Activated CD8-positive, alpha-beta T cell treated with anti-CD3 and anti-CD28 coated beads, Interleukin-2, amount 10 ng/mL, durations not matched to agents 7 days and 5 days (primary cell): ENCODE results near the gene NLE1. TPM values are rescaled to one million over a fixed set of nuclear protein-coding genes. Genes with fewer than 3 reads are reported as not detected.
"Not testable (repeated sequence)": the region's sequence is repeated elsewhere in the genome, so short reads cannot be mapped to it uniquely, and the experiment has no call there.

Source experiments
- ATAC-seq: fragments of 150-1000 bp; cut with Tn5 transposase; one replicate; pipeline ENCODE4 v1.10.0; 2021; ENCODE audit warnings: moderate library complexity
- CTCF ChIA-PET: fragments of 350-600 bp; sonication (Branson Sonifier 250); formaldehyde crosslinking; loops from one replicate; lab custom pipeline; 2021; ENCODE audit warnings: antibody characterized with exemption; lab: Charles Lee
- POLR2A ChIA-PET: fragments of 350-600 bp; sonication (Branson Sonifier 250); formaldehyde crosslinking; loops from one replicate; lab custom pipeline; 2021; ENCODE audit warnings: antibody characterized with exemption; lab: Charles Lee
- DNase-seq: peaks from one replicate; pipeline ENCODE4 v3.0.0-alpha.2; 2020
- H3K27ac Mint-ChIP-seq: one replicate; pipeline ENCODE4 v1.8.0; 2021; ENCODE audit warnings: mild to moderate bottlenecking, mixed read lengths
- H3K27me3 Mint-ChIP-seq: one replicate; pipeline ENCODE4 v1.8.0; 2021; ENCODE audit warnings: low read depth, mixed read lengths
- H3K36me3 Mint-ChIP-seq: one replicate; pipeline ENCODE4 v1.8.0; 2021; ENCODE audit warnings: low read depth, mixed read lengths
- H3K4me1 Mint-ChIP-seq: one replicate; pipeline ENCODE4 v1.8.0; 2021; ENCODE audit warnings: low read depth, mixed read lengths
- H3K4me3 Mint-ChIP-seq: one replicate; pipeline ENCODE4 v1.8.0; 2021; ENCODE audit warnings: mild to moderate bottlenecking, mixed read lengths
- H3K9me3 Mint-ChIP-seq: one replicate; pipeline ENCODE4 v1.8.0; 2022; ENCODE audit warnings: mixed read lengths; ENCODE audit not compliant: insufficient read depth
- total RNA-seq, 2 experiments: library from RNA; stranded (reverse); gene quantifications; one replicate each; pipeline ENCODE4 v1.2.3, GENCODE V29; 2021

The NLE1 gene
- total RNA-seq, 2 experiments from 2014 or later = 22.1 to 23.3 TPM

DNA sequence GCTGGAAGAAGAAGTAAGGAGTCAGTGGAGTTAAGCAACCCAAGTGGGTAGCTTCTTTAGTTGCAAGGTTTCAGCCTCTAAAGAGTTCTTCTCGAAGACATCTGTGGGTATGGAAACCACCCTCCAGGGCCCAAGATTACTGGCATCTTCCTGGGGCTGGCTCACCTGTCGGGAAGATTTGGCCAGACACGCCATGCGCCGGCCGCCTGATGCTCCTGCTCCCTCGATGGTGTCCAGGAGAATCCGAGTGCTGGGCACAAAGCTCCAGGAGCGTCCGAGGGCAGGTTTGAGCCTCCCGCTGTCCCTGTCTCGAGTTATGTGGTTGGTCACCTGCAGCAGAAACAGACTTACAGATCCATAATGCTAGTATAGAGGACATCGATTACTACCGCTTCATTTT, 41.1 kb downstream of the NLE1 start:
- ChIA-PET POLR2A (no interaction called here), CTCF (interaction anchor here (1.2 to 3.4 kb wide), 2 partner anchors 11 to 18 kb away, joined by 3 to 19 read pairs; partner anchors contain the start of gene RAD51D)
- Mint-ChIP-seq H3K4me3 (no peak overlapping the region), H3K9me3 (no peaks in the 10 kb centered on the region), H3K27me3 (no peaks in the 10 kb centered on the region), H3K27ac (no peak overlapping the region), H3K36me3 (peaks cover 49% of the 10 kb centered on the region), H3K4me1 (peaks cover 5% of the 10 kb centered on the region)
- DNase-seq (no peak), ATAC-seq (no peak)

DNA sequence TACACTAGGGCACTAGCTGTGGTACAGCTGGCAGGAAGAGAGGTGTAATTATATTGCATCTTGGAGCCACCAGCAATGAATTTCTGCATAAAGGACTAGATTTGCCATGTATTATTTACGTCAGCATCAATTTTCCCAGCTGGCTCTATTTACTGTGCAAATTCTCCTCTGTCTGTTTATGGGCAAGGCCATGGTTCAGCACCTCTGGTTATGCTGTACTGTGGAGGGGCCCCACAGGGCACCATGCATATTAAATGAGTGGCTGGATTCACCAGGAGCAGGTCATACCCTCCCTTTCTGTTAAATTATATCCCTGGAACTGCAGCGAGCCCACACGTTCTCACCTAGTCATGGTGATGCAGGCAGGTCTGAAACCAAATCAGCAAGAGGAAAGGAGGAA, 42.2 kb downstream of the NLE1 start:
- ATAC-seq (no peak), DNase-seq (no peak)
- Mint-ChIP-seq H3K9me3 (no peaks in the 10 kb centered on the region), H3K27me3 (no peaks in the 10 kb centered on the region), H3K4me1 (peaks cover 5% of the 10 kb centered on the region), H3K36me3 (peaks cover 39% of the 10 kb centered on the region), H3K4me3 (no peak overlapping the region), H3K27ac (no peak overlapping the region)
- ChIA-PET CTCF (no interaction called here), POLR2A (no interaction called here)

GRCh38 chr17:35097776-35098175, 44.3 kb downstream of the NLE1 start:
- POLR2A ChIA-PET = interaction anchor here (1.1 kb wide), 1 partner anchor 108 kb away, joined by 3 read pairs; no protein-coding TSS in a partner anchor
- DNase-seq (no peak), ATAC-seq (no peak)
- CTCF ChIA-PET = interaction anchor here (0.7 to 1.5 kb wide), 3 partner anchors 8 to 99 kb away, joined by 3 to 5 read pairs (median 3); no protein-coding TSS in a partner anchor
- no peak overlapping the region for H3K27ac Mint-ChIP-seq
- H3K4me1 Mint-ChIP-seq = peaks cover 5% of the 10 kb centered on the region
- no peaks in the 10 kb centered on the region for H3K27me3 Mint-ChIP-seq
- H3K4me3 Mint-ChIP-seq = no peak overlapping the region
- no peaks in the 10 kb centered on the region for H3K9me3 Mint-ChIP-seq
- peaks cover 38% of the 10 kb centered on the region for H3K36me3 Mint-ChIP-seq

- H3K4me3 Mint-ChIP-seq = no peak overlapping the region
- ChIA-PET POLR2A (no interaction called here), CTCF (interaction anchor here (0.5 to 5.3 kb wide), 5 partner anchors 16 to 709 kb away, joined by 3 to 23 read pairs (median 3); partner anchors contain the start of gene RAD51D)
- H3K4me1 Mint-ChIP-seq = peaks cover 7% of the 10 kb centered on the region
- no peaks in the 10 kb centered on the region for H3K27me3 Mint-ChIP-seq
- no peak overlapping the region for H3K27ac Mint-ChIP-seq
- DNase-seq = no peak
- H3K36me3 Mint-ChIP-seq = peaks cover 26% of the 10 kb centered on the region
- ATAC-seq = no peak
- no peaks in the 10 kb centered on the region for H3K9me3 Mint-ChIP-seq
Measured at GRCh38 chr17:35095741-35096140, 46.4 kb downstream of the NLE1 start.

DNA sequence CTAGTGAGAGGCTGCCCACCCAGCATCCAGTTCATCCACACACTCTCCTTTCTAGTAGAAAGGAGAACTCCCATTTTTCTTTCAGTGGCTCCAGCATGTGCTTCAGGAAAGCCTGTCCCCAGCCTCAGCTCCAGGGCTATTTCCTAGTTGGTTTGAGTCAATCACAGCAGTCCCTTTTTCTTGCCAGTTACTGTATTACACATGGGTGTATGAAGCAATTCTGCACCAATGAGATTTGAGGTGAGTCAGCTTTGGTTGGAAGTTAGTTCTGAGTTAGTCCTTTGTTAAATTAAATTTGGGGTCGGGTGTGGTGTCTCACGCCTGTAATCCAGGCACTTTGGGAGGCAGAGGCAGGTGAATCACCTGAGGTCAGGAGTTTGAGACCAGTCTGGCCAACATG, 47.2 kb downstream of the NLE1 start:
- ChIA-PET CTCF (interaction anchor here (0.7 to 5.9 kb wide), 3 partner anchors 25 to 97 kb away, joined by 3 to 62 read pairs (median 23); partner anchors contain the start of gene RAD51D), POLR2A (no interaction called here)
- H3K36me3 Mint-ChIP-seq = peaks cover 19% of the 10 kb centered on the region
- no peaks in the 10 kb centered on the region for H3K27me3 Mint-ChIP-seq
- peaks cover 15% of the 10 kb centered on the region for H3K4me1 Mint-ChIP-seq
- H3K4me3 Mint-ChIP-seq = no peak overlapping the region
- no peak overlapping the region for H3K27ac Mint-ChIP-seq
- H3K9me3 Mint-ChIP-seq = no peaks in the 10 kb centered on the region
- DNase-seq (no peak), ATAC-seq (no peak)

GRCh38 chr17:35090707-35091106, 51.4 kb downstream of the NLE1 start:
- H3K4me3 Mint-ChIP-seq, DNase-seq, H3K36me3 Mint-ChIP-seq, H3K9me3 Mint-ChIP-seq, ATAC-seq, H3K27me3 Mint-ChIP-seq, H3K27ac Mint-ChIP-seq: not testable (repeated sequence)
- CTCF ChIA-PET = interaction anchor here (0.7 to 5.9 kb wide), 11 partner anchors 10 to 110 kb away, joined by 3 to 62 read pairs (median 18); partner anchors contain the start of genes LIG3, RAD51D and RFFL
- POLR2A ChIA-PET = interaction anchor here (1.9 kb wide), 1 partner anchor 68 kb away, joined by 15 read pairs; no protein-coding TSS in a partner anchor
- H3K4me1 Mint-ChIP-seq = peaks cover 38% of the 10 kb centered on the region

GRCh38 chr17:35089586-35090296, 52.4 kb downstream of the NLE1 start:
- ChIA-PET CTCF (interaction anchor here (0.7 to 5.9 kb wide), 33 partner anchors 8 to 675 kb away, joined by 3 to 62 read pairs (median 5); partner anchors contain the start of genes LIG3, RAD51D and RFFL), POLR2A (interaction anchor here (0.7 to 1.9 kb wide), 15 partner anchors 9 to 128 kb away, joined by 3 to 15 read pairs (median 4); partner anchors contain the start of genes CCT6B, RFFL and ZNF830)
- Mint-ChIP-seq H3K9me3 (no peaks in the 10 kb centered on the region), H3K27me3 (no peaks in the 10 kb centered on the region), H3K27ac (peak overlapping the region; percentile 95), H3K4me3 (peak overlapping the region; percentile 76), H3K36me3 (peaks cover 5% of the 10 kb centered on the region), H3K4me1 (peaks cover 45% of the 10 kb centered on the region)
- peak; percentile 41 for ATAC-seq
- DNase-seq = peak; percentile 63

GRCh38 chr17:35088881-35089585, 53.1 kb downstream of the NLE1 start:
- CTCF ChIA-PET = interaction anchor here (0.7 to 5.9 kb wide), 33 partner anchors 9 to 547 kb away, joined by 3 to 62 read pairs (median 6); partner anchors contain the start of genes LIG3, RAD51D and RFFL
- H3K36me3 Mint-ChIP-seq = peaks cover 5% of the 10 kb centered on the region

GRCh38 chr17:35088356-35088880, 53.7 kb downstream of the NLE1 start:
- Mint-ChIP-seq H3K27ac (peak overlapping the region; percentile 86), H3K27me3 (no peaks in the 10 kb centered on the region), H3K36me3 (peaks cover 5% of the 10 kb centered on the region), H3K4me1 (peaks cover 47% of the 10 kb centered on the region), H3K4me3 (peak overlapping the region; percentile 88), H3K9me3 (no peaks in the 10 kb centered on the region)
- DNase-seq (peak; percentile 45), ATAC-seq (no peak)
- ChIA-PET CTCF (interaction anchor here (1.0 to 2.8 kb wide), 9 partner anchors 25 to 107 kb away, joined by 3 to 54 read pairs (median 6); partner anchors contain the start of genes RAD51D and RFFL), POLR2A (interaction anchor here (0.7 to 1.6 kb wide), 8 partner anchors 9 to 74 kb away, joined by 3 to 10 read pairs (median 4); partner anchors contain the start of gene RFFL)

More at GRCh38 chr17:35088881-35089585, 53.1 kb downstream of the NLE1 start:
- ATAC-seq (peak; percentile 86), DNase-seq (peak; percentile 91)
- Mint-ChIP-seq H3K4me1 (peaks cover 45% of the 10 kb centered on the region), H3K9me3 (no peaks in the 10 kb centered on the region), H3K4me3 (peak overlapping the region; percentile 88), H3K27me3 (no peaks in the 10 kb centered on the region), H3K27ac (peak overlapping the region; percentile 95)
- POLR2A ChIA-PET = interaction anchor here (0.7 to 1.9 kb wide), 18 partner anchors 9 to 128 kb away, joined by 3 to 15 read pairs (median 4); partner anchors contain the start of genes CCT6B, RFFL and ZNF830

DNA sequence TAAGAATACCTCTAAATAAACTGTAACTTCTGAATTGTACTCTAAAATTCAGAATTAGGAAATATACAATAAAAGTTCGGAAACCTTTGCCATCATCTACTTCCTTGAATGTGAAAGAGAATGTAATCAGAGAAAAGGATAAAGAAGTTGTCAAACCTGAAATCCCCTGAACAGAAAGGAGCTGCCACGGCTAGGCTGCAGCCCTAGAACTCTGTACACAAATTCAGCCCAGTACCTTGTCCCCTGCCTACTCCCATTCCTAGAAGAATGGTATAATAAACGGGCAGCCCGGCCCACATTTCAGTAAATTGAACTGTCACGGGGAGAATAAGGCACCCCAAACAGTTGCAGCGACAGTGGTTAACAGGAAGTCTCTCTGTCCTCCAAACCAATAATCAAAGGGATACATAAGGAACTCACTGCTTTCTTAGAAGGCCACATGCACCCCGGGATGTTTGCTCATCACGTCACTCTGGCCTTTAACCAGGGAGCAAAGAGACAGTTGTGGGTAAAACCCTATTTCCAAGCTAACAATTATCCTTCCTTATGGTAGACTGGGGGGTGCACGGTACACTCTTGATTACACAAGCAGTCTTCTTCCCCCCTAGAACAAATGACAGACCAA, 54.3 kb downstream of the NLE1 start:
- no peak for ATAC-seq
- H3K4me3 Mint-ChIP-seq = peak overlapping the region; percentile 88
- ChIA-PET CTCF (interaction anchor here (0.6 to 2.8 kb wide), 11 partner anchors 24 to 770 kb away, joined by 3 to 54 read pairs (median 4); partner anchors contain the start of genes RAD51D and RFFL), POLR2A (interaction anchor here (0.6 to 1.6 kb wide), 10 partner anchors 8 to 74 kb away, joined by 3 to 10 read pairs (median 4); partner anchors contain the start of gene RFFL)
- peaks cover 52% of the 10 kb centered on the region for H3K4me1 Mint-ChIP-seq
- H3K9me3 Mint-ChIP-seq = no peaks in the 10 kb centered on the region
- peaks cover 5% of the 10 kb centered on the region for H3K36me3 Mint-ChIP-seq
- H3K27me3 Mint-ChIP-seq = no peaks in the 10 kb centered on the region
- peak overlapping the region; percentile 86 for H3K27ac Mint-ChIP-seq
- peak; percentile 51 for DNase-seq
